ENCODE measurements around the gene CEP131. TPM values are rescaled to one million over a fixed set of nuclear protein-coding genes. Genes with fewer than 3 reads are reported as not detected.

Gene CEP131
- total and polyA plus RNA-seq, 2 of the 4 experiments (the other 2 are of a cell fraction), result 4.8 to 9.6 TPM

GRCh38 chr17:81265576-81265975 lies 42.8 kb upstream of the CEP131 start:
- Histone ChIP-seq H3K9me1 (ENCODE audit: insufficient read depth, low read length) (peaks cover 5% of the 10 kb centered on the region; the same call in 1 of the 2 replicates), H2BK120ac (ENCODE audit: low read depth, low read length) (no peak overlapping the region), H4K5ac (ENCODE audit: low read depth, low read length) (no peak overlapping the region), H3K14ac (replicated peaks; ENCODE audit: low read depth, low read length) (no peak overlapping the region), H4K91ac (ENCODE audit: insufficient read depth, low read depth, low read length) (no peak overlapping the region), H3K23ac (ENCODE audit: low read depth, low read length) (no peak overlapping the region), H2BK15ac (ENCODE audit: low read depth, low read length) (no peak overlapping the region), H3K9me3 (ENCODE audit: control insufficient read depth, insufficient read depth, low read length) (no peaks in the 10 kb centered on the region), H3K4me1 (ENCODE audit: control insufficient read depth, insufficient read depth, low read length) (no peaks in the 10 kb centered on the region), H3K79me1 (ENCODE audit: low read depth in 1 of 2, low read length in 2 of 2) (peaks cover 0 to 11% of the 10 kb centered on the region in 2 experiments; a peak in 3 of 4 replicates), H2BK20ac (ENCODE audit: low read depth, low read length) (no peak overlapping the region), H2AK5ac (ENCODE audit: low read depth, low read length) (no peak overlapping the region), H4K8ac (ENCODE audit: low read depth in 2 of 2, low read length in 2 of 2) (no peak overlapping the region), H3K27ac (ENCODE audit: insufficient read depth, low read length) (no peak overlapping the region), H2BK5ac (ENCODE audit: low read depth, low read length, poor library complexity, severe bottlenecking) (no peak overlapping the region), H3K18ac (ENCODE audit: low read depth, low read length) (no peak overlapping the region), H2AK9ac (replicated peaks; ENCODE audit: low read depth, low read length, poor library complexity) (peak overlapping the region; percentile 48), H3K56ac (ENCODE audit: extremely low read depth, insufficient read depth, low read length) (no peak overlapping the region), H2AFZ (replicated peaks; ENCODE audit: low read length, poor library complexity) (no peak overlapping the region), H3K27me3 (ENCODE audit: control insufficient read depth, insufficient read depth, low read length) (no peaks in the 10 kb centered on the region), H3K4me2 (ENCODE audit: low read depth, low read length) (no peak overlapping the region), H3K4me3 (ENCODE audit: insufficient read depth, low read depth, low read length) (no peak overlapping the region), H3K36me3 (ENCODE audit: control insufficient read depth, insufficient read depth, low read length) (peaks cover 64% of the 10 kb centered on the region), H3K9ac (ENCODE audit: low read depth, low read length) (no peak overlapping the region), H4K20me1 (ENCODE audit: insufficient read depth, low read length) (no peaks in the 10 kb centered on the region), H3K4ac (ENCODE audit: low read depth, low read length) (no peak overlapping the region)
- no peak for ATAC-seq (ENCODE audit: low read depth)
- CTCF ChIA-PET, result no interaction called here
- no peak for DNase-seq
- no TSS peak for BruUV-seq (replicated peaks)
- 94% methylated on average over 21 of the region's 22 CpGs; no CpG with 5 or more reads in 1 of the 2 experiments for WGBS, 2 experiments (ENCODE audit: extremely low coverage in 2 of 2, insufficient read length in 1 of 2)
- in situ Hi-C loops (cut with MboI; ENCODE audit: low sequenced_read_pairs), result no loop called here
- dilution Hi-C loops (cut with HindIII; ENCODE audit: low sequenced_read_pairs, unreplicated experiment), result no loop called here
- intact Hi-C loops (cut with micrococcal nuclease), result no loop called here
- TF ChIP-seq CEBPB (IDR thresholded peaks at IDR 0.05; ENCODE audit: low read depth, low read length) (no peak), MAFK (IDR thresholded peaks at IDR 0.05; ENCODE audit: low read depth, low read length) (no peak), ELK1 (IDR thresholded peaks at IDR 0.05; ENCODE audit: borderline replicate concordance, low read depth, low read length) (no peak), BHLHE40 (IDR thresholded peaks at IDR 0.05; ENCODE audit: low read depth, low read length) (no peak), FOS (IDR thresholded peaks at IDR 0.05; ENCODE audit: low read depth, low read length) (no peak), RFX5 (IDR thresholded peaks at IDR 0.05; ENCODE audit: low read depth, low read length) (no peak), USF2 (IDR thresholded peaks at IDR 0.05; ENCODE audit: low read depth, low read length) (no peak), CTCF (conservative IDR thresholded peaks at IDR 0.05; ENCODE audit: low read depth, low read length) (no peak), NFE2L2 (IDR thresholded peaks at IDR 0.05; ENCODE audit: low read depth, low read length) (no peak), RCOR1 (IDR thresholded peaks at IDR 0.05; ENCODE audit: insufficient replicate concordance, low read length) (no peak), POLR2A (IDR thresholded peaks at IDR 0.05; ENCODE audit: low read depth, low read length) (no peak), SMC3 (IDR thresholded peaks at IDR 0.05; ENCODE audit: low read depth, low read length) (no peak)
- POLR2A ChIA-PET (ENCODE audit: unreplicated experiment), result no interaction called here

Measured in IMR-90 (cell line).